ENCODE data around the gene HMCN1.

HMCN1 gene

DNA sequence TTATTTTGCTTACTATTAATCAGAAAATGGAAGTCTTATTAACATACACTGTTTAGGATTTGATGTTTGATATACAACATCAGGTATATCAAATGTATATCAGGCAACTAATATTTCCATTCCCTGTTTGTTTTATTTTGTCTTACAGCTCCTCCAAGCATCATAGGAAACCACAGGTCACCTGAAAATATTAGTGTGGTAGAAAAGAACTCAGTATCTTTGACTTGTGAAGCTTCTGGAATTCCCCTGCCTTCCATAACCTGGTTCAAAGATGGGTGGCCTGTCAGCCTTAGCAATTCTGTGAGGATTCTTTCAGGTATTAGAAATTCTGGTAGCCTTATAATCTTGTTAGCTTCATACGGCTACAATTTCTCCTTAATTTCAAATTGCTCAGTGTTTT lies 322.9 kb downstream of the HMCN1 start:
- no peak for DNase-seq (ENCODE audit: low read depth, low spot score)
- no peak overlapping the region for H3K27ac ChIP-seq

DNA sequence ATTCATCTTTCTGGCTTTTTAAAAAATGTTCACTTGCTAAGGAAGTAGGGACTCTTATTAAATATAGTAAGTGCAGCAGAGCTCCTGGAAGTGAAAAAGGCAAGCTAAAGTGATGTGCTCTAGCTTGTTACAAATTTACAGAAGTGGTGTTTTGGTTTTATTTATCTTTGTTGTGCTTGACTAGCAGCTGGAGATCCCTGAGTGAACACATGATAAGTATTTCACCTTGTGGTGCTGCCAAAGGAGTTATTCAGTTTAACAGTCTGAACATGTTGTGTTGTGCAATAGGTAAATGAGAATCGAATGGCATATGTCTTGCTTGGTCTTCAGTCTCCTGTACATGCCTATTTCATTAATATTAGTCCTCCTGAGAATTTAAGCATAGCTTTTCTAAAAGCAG lies 325.1 kb downstream of the HMCN1 start:
- peak overlapping the region; percentile 76 for H3K27ac ChIP-seq
- peak; percentile 72 for DNase-seq (ENCODE audit: low read depth, low spot score)

DNA sequence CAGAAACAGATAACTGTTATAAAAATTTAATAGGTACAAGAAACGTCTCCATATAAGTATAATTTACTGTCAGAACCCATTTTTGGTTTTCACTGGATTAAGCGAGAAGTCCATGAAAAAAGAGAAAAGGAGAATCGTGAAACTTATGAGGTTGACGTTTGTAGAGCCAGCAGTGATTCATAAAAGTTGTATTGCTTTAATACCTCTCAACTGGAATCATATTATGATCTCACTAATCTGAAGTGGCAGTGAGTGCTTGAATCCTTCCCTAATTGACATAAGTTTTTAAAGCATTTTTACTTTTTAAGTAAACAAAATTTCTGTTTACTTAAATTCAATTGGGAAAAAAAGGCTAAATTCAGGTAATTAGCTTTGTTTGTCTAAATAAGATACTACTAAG lies 325.6 kb downstream of the HMCN1 start:
- peak; percentile 8 for DNase-seq (ENCODE audit: low read depth, low spot score)
- H3K27ac ChIP-seq = peak overlapping the region; percentile 76

DNA sequence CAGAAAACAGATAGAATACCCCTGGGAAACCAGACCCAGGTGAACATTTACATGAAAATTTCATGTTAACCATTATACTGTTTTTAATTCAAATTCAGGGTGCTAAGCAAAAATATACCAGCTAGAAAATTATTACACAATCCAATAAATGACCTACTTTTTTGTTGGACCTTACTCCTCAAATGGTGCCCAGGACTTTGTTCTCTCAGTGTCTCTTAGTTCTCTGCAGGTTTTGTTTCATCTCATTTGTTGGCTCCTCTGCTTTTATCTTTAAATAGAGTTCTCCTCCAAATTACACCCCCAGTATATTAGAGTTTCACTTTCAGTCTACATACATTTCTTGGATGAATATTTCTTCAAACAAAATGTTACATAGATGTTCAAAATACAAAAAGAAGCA lies 326.0 kb downstream of the HMCN1 start:
- DNase-seq (ENCODE audit: low read depth, low spot score) = no peak
- peak overlapping the region; percentile 76 for H3K27ac ChIP-seq

DNA sequence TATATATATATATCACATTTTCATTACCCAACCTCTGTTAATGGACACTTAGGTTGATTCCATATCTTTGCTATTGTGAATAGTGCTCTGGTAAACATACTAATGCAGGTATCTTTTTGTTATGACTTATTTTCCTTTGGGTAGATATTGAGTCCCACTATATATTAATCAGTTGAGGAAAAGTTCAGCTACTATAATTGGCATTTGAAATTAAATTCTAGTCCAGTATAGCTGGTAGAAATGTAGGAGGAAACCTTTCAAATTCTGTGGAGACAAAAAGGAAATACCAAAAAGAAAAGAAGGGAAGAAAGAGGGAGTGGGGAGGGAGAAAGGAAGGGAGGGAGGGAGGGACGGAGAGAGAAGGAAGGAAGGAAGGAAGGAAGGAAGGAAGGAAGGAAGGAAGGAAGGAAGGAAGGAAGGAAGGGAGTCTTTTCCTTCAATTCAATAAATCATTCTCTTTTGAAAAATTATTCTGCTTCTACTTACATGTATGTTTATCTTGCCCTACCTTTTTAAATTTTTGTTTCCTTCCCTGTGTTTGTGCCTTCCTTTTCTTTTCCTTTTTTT lies 329.0 kb downstream of the HMCN1 start:
- no peak overlapping the region for H3K27ac ChIP-seq
- no peak for DNase-seq (ENCODE audit: low read depth, low spot score)

GRCh38 chr1:186066411-186066810 lies 332.2 kb downstream of the HMCN1 start:
- H3K27ac ChIP-seq = no peak overlapping the region
- no peak for DNase-seq (ENCODE audit: low read depth, low spot score)

DNA sequence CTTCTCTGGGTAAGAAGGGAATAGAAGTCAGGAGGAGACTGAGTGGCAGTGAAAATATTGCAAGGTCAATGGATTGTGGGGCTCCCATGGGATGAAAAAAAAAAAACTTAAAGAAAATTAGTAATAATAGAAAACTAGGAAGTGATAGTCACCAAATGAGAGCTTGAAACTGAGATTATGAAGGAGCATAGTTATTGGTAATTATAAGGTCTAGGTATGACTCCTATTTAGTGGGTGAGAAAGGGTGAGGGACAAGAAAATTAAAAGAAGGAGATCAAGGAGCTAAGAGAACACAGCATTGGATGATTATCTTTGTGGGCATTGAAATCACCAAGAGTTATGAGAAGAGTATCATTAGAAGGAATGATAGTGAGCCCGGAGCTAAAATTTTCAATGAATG lies 339.5 kb downstream of the HMCN1 start:
- H3K27ac ChIP-seq = no peak overlapping the region
- no peak for DNase-seq (ENCODE audit: low read depth, low spot score)

DNA sequence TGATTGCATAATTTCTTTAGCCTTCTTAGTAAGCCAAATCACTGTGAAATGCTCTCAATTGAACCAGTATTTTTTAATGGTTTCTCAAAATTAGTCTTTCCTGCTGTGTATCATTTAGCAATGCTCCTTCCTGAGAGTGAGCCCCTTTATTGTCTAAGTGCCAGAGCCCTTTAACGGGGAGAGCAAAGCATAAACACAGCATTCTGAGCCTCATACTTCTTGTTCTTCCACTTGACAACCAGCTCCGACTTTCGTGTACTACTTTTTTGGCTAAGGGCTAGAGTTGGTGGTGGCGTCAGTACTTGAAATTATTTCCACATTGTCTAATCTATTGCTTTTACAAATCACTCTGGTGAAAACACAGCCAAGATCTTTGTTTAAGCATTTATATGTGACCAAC lies 341.8 kb downstream of the HMCN1 start:
- DNase-seq (ENCODE audit: low read depth, low spot score) = no peak
- no peak overlapping the region for H3K27ac ChIP-seq

GRCh38 chr1:186078245-186078644 lies 344.1 kb downstream of the HMCN1 start:
- no peak overlapping the region for H3K27ac ChIP-seq
- DNase-seq (ENCODE audit: low read depth, low spot score) = no peak

- no peak overlapping the region for H3K27ac ChIP-seq
- DNase-seq (ENCODE audit: low read depth, low spot score) = no peak
These were observed 345.0 kb downstream of the HMCN1 start for GRCh38 chr1:186079084-186079684.

DNA sequence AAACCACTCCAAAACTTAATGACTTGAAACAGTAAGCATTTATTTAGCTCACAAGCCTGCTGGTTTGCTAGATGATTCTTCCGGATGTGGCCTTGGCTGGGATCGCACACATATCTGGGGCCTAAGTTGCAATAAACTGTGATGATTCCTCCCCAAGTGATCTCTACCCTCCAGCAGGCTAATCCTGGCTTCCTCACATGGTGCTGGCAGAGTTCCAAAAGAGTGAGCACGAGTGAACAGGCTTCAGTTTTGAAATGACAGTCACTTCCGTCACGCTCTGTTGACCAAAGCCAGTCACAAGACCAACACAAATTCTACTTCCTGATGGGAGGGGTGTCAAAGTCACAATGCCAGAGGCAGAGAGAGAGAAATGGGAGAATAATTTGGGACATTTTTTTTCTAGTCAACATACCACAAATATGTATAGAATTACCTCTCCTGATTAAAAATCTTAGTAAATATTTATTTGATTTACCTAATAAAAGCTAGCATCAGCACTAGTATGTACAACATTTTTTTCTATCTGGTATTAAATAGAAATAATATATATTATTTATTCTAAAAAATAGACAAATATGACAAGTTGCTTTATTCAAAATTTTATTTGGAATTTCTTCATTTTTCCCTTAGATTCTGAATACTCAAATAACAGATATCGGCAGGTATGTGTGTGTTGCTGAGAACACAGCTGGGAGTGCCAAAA lies 348.2 kb downstream of the HMCN1 start:
- H3K27ac ChIP-seq = peak overlapping the region; percentile 34
- DNase-seq (ENCODE audit: low read depth, low spot score) = peak; percentile 74

DNA sequence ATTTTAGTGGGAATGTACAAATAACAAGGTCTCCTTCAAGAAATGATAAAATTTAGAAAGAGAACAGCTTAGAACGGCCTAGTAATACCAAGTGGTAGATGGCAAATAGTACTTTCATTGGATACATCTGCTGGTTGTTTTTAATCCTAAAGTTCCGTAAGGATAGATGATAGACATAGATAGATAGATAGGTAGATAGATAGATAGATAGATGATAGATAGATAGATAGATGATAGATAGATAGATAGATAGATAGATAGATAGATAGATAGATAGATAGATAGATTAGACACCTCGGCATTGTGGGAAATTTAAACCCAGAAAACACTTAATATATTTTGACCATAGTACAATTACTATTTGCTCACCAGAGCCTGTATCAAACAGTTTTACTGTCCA lies 352.4 kb downstream of the HMCN1 start:
- DNase-seq (ENCODE audit: low read depth, low spot score) = no peak
- H3K27ac ChIP-seq = no peak overlapping the region

DNA sequence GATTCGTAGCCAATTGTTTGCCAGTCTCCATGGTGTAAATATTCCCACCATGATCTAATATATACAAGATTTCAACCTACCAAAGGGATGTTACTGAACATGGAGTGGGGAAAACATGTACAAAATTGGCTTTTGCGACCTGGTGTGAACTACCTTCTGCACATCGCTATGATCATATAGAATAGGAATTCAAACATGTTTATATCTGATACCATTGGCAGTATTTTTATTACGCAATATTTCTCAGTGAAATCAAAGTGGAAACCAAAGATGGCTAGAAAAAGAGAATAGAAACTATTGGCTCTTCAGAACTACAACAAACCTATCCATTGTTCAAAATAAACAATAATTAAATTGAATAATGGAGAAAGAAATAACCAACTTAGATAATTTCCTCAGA lies 355.7 kb downstream of the HMCN1 start:
- DNase-seq (ENCODE audit: low read depth, low spot score) = no peak
- no peak overlapping the region for H3K27ac ChIP-seq

- no peak for DNase-seq (ENCODE audit: low read depth, low spot score)
- no peak overlapping the region for H3K27ac ChIP-seq
These were observed 357.1 kb downstream of the HMCN1 start for GRCh38 chr1:186091222-186091720.

DNA sequence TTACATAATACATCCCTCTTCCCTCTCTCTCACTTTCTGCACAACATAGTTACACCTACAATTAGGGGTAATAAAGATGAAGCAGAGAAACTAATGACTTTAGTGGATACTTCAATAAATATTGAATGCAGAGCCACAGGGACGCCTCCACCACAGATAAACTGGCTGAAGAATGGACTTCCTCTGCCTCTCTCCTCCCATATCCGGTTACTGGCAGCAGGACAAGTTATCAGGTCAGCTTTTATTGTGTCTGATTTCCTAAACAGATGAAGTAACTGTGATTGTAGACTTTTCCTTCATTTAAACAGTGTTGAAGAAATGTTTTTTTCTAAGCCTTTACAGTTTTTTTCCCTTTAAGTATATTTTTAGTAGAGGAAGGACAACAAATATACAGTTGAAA lies 359.2 kb downstream of the HMCN1 start:
- no peak for DNase-seq (ENCODE audit: low read depth, low spot score)
- H3K27ac ChIP-seq = no peak overlapping the region

DNA sequence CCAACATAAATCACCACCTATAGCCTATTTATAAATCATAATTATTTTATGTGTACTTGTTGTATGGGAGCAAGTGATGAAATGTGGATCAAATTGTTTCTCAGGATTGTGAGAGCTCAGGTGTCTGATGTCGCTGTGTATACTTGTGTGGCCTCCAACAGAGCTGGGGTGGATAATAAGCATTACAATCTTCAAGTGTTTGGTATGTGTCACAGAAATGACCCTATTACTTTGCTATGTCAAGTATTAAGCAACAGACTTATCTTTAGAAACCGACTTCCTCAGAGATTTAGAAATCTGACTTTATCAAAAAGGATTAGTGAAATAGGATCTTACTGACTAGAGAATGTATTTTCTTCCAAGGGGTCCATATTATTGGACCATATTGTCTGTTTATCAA lies 360.0 kb downstream of the HMCN1 start:
- DNase-seq (ENCODE audit: low read depth, low spot score) = no peak
- no peak overlapping the region for H3K27ac ChIP-seq

- H3K27ac ChIP-seq = no peak overlapping the region
- no peak for DNase-seq (ENCODE audit: low read depth, low spot score)
These were observed 365.3 kb downstream of the HMCN1 start for GRCh38 chr1:186099336-186100104.

DNA sequence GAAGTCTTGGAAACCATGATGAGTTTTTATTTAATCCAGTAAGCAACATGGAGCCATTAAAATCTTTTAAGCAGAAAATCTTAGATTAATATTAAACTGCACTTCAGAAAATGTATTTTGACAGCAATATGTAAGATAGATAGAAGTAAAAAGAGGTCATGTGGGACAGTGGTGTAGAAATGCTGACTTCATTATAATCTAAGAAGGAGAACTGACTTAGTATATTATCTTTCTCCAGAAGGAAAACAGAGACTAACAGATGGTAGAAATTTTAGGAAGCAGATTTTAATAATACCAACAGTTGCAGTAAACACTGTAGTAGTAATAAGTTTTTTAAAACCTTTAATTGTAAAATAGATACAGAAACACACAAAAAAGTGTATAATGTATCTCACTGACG lies 367.9 kb downstream of the HMCN1 start:
- no peak for DNase-seq (ENCODE audit: low read depth, low spot score)
- no peak overlapping the region for H3K27ac ChIP-seq

DNA sequence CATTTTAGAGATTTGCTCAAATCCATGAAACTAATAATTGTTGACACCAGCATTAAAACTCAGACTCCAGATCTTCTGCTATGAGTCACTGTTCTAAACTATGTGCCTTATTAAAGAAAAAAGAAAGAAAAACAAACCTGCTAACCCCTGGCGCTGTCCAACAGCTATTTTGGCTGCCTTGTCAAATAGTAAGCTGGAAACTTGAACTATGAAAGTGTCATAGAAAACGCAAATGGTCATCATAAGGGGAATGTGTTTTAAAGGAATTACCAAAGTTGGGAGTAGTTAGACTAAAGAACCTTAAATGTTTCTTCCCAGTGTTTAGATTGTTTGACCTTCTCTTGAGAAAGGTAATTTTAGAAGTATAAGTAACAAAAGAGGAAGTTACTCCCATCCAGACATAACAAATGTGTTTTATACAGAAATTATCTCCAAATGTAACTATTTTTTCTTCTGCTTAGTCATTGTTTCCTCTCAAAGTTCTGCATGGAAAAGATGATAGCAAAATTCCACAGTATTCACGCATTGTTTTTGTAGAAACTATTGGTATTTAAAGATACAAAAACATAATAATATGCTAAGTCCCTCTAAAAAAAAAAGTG lies 368.5 kb downstream of the HMCN1 start:
- no peak for DNase-seq (ENCODE audit: low read depth, low spot score)
- H3K27ac ChIP-seq = no peak overlapping the region

DNA sequence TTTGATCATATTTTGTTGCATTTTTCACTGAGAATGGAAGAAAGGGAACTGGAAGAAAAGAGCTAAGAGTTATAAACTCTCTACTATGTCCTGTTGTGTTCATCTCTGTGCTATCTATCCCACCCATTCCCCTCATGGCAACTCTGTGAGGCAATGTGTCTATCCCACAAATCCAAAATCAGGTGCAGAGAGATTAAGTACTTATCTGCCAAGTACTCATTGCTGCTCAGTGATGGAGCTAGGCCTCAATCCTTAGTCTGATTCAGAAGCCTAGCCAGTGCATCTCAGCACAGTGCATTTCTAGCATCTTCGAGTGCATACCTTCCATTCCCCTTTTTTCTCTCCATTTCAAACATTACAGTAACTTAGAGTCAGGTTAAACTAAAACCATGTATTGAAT lies 370.3 kb downstream of the HMCN1 start:
- no peak for DNase-seq (ENCODE audit: low read depth, low spot score)
- no peak overlapping the region for H3K27ac ChIP-seq

DNA sequence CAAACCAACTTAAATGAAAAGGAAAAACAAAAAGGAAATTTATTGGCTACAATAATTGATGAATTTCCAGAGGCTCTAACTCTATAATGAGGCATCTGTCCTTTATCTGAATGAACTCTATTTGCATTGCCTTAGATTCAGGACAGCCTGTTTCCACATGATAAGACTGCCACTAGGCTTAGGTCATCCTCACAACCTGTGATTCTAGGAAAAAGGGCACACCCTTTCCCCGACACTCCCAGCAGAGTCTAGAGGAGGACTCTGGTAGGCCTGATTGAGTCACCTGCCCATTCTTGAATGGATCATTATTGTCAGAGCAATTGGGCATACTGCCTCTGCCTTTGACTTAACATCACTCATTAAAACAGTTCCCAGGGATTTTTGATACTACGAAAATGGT lies 378.1 kb downstream of the HMCN1 start:
- DNase-seq (ENCODE audit: low read depth, low spot score) = peak; percentile 29
- no peak overlapping the region for H3K27ac ChIP-seq

Measured in epithelial cell of prostate (primary cell).